Stimulated activated CD4-positive, alpha-beta T cell treated with anti-CD3 and anti-CD28 coated beads, Interleukin-1b, Interleukin-23, amount 100 ng/mL, for 48 hours (primary cell): ENCODE results near the gene TREML4.
"Not testable (repeated sequence)": the region's sequence is repeated elsewhere in the genome, so short reads cannot be mapped to it uniquely, and the experiment has no call there.

Experiments used
- DNase-seq: peaks from one replicate; pipeline ENCODE4 v3.0.0-alpha.2; 2020

TREML4 gene

DNA sequence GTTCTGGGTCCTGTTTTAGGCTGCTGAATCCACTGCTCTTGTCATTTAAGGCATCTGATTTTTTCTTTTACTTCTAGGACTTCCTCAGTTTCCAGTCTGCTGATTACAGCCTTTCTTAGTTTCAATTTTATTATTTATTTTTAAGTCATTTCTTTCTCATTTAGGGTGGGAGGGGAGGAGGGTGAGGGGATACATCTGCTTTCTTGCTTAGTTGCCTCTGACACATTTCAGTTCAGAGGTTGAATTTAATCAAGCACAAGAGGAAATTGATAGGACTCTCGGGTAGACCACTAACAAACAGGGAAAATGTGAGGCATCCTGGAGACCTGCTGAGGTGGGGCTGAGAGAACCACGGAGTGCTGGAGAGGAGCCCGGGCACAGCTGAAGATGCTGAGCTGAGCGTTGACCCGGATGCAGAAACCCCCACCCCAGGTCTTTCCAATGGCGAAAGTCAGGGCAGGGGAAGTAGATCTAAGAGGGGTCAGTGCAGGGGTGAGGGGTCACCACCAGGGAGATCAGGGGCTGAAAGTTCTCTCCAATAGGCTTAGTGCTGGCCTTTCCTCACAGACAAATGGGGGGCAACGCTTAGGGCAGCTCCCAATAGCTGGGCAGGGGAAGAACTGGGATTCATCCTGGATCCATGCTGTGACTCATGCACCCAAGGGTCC, 19.6 kb upstream of the TREML4 start:
- no peak for DNase-seq

DNA sequence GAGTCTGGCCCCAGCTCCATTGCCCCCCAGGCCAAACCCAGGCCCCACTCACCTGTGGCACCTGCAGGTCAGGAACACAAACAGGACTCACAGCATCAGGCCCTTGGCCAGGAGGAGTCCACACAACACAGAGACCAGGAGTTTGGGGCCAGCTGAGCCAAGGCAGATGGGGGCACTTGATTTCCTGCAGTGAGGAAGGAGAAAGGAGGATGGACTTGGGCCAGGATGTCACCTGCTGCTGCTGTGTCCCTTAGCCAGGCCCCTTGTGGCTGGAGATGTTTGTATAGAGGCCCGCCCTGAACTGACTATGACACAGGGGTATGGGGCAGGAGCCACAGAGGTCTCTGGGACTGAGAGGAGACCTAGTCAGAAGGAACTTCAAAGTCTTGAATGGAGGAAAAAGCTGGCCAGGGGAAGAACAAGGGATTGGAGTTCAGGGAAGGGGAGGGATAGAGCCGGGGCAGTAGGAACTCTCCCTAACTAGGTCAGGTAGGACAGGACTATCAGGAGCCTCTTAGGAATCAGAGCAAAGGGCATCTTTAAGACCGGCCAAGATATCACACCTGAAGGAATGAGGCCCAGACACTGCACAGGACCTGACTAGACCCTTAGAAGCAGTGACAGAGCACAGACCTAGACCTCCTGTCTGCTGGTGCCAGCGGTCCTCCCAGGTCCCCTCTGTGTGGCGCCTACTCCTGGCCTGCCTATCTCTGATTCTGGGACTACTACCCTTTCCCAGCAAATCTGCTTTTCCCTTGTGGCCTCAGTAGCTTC, 18.4 kb upstream of the TREML4 start:
- no peak for DNase-seq

DNA sequence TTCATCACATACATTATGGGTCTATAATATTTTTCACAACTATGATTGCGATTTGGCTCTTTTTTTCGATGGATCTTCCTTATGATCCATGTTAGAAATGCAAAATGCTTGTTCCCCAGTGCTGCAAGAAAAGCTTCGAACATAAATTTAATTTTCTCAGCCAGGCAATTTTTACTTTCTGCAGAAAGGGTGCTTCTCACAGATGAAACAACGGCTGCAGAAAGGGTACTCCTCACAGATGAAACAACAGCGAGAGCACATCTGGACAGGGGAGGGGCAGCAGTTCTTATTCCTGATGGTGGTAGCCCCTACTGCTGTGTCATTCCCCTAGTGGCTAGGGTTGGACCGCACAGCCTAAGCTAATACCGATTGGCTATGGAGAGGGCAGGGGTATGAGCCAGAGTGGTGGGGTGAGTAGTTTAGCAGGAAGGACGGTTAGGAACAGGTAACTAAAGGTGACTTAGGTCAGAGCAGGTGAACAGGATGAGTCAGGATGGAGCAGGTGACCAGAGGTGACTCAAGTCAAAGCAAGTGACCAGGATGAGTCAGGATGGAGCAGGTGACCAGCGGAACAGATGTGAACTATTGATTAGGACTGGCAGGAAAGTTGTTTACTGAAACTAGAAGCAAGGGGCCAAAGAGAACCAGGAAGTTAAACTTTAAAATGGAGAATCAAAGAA, 13.4 kb upstream of the TREML4 start:
- DNase-seq = no peak

DNA sequence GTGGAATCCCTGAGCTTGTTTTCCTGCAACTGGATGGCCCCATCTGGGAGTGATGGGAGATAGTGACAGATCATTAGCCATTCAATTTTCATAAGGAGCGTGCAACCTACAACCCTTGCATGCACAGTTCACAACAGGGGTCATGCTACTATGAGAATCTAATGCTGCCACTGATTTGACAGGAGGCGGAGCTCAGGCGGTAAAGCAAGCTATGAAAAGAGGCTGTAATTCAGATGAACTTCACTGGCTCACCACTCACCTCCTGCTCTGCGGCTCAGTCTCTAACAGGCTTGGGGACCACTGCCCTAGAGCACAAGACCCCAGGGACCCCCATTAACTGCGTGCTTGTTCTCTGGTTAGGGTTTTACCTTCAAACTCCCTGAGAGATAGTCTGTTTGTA, 12.4 kb upstream of the TREML4 start:
- DNase-seq = no peak

DNA sequence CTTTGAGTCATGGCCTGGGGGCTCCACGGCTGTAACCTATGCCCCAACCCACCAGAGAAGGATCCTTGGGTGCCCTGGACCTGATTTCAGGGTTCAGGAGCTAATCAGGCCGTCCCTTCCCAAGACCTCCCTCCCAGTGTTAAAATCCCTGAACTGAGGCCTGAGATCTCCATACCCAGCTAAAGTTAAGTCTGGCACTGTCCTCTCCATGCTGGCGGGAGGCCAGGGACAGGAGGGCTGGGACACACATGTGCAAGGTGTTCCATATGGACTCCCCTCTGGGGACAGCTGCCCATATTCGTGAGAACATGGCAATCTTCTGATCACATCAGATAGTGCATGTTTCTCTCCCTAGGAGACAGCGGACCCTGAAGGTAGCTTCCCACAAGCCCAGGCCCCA, 11.5 kb upstream of the TREML4 start:
- no peak for DNase-seq

DNA sequence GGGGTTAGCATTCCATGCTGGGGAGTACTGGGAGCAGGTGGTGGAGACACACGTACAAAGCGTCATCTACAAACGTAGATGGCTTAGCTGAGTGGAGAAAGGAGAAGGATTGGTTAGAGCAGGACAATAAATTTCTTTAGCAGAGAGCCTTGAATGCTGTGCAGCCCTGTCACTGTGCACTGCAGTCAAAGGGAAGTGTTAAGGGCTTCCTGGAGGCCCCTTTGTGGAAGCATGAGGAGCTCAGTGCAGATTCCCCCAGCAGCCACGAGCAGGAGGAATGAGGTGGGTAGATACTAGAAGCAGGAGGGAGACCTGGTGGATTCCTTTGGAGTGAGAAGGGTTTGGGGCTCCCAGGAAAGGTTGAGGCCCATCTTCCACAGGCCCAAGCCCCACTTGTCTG, 6.1 kb upstream of the TREML4 start:
- no peak for DNase-seq

DNA sequence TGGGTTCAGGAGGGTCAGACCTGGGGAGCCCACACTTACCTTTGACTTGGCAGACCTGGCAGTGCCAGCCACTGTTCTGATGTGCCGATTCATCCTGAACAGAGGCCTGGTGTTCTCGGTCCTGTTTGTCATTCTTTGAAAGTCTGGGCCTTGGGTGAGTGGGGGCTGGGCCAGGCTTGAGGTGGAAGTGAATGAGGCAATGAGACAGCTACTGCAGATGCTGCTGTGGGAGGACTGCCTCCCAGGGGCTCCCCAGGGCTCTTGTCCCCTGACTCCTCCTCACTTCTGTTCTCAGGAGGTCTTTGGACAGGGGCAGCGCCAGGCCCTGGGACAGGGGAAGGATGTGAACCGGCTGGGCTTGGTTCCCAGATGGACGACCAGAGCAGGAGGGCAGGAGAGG, 5.6 kb upstream of the TREML4 start:
- no peak for DNase-seq

DNA sequence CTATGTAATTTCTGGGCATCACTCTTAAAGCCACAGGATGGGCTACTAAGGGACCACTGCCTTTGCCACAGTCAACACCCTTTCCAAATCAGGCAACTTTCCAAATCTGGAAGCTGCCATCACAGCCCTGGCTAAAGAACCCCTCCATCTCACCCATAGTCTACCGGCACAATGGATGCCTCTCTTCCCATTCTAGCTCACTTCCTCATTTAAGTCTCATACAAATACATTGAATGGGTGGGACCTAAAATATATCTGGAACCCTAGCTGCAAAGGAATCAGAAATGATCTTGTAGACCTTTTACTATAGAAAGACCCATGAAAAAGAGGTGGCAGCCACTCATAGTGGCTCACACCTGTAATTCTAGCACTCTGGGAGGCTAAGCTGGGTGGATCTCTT, 3.3 kb upstream of the TREML4 start:
- no peak for DNase-seq

DNA sequence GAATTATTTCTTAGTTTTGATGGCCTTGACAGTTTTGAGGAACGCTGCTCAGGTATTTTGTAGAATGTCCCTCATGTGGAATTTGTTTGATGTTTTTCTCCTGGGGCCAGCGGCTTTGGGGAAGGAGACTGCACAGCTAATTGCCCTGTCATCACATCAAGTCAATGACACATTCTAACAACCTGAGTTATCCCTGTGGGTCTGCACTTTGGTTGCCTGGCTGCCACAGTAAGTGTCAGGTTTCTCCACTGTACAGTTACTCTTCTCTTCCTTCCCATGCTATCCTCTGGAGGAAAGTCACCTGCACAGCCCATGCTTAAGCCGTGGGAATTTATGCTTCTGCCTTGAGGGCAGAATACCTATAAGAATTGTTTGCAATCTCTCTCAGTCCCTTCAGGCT, 1.4 kb upstream of the TREML4 start:
- no peak for DNase-seq

DNA sequence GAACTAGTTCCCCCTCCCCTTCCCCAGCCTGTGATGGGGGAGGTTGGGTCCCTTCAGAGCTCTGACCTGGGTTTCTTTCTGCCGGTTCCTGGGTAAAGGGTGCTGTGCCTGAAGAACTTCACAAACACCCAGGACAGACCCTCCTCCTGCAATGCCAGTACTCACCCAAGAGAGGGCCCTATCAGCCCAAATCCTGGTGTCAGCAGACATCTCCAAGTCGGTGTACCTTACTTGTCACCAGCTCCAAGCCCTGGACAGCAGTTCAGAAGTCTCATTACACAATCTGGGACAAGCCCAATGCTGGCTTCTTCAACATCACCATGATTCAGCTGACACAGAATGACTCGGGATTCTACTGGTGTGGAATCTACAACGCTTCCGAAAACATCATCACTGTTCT, 467 bp downstream of the TREML4 start:
- DNase-seq = no peak

DNA sequence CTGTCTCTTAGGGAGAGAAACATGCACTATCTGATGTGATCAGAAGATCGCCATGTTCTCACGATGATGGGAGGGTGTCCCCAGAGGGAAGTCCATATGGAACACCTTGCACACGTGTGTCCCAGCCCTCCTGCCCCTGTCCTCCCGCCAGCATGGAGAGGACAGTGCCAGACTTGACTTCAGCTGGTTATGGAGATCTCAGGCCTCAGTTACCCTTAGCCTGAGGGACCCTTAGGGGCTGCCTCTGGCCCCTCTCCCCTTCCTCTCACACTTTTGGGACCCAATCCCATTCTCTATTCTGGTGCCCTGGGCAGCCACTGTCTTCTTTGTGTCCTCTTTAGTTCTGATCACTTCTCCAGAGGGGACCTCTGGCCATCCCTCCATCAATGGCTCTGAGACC, 1.6 kb downstream of the TREML4 start:
- DNase-seq = no peak

DNA sequence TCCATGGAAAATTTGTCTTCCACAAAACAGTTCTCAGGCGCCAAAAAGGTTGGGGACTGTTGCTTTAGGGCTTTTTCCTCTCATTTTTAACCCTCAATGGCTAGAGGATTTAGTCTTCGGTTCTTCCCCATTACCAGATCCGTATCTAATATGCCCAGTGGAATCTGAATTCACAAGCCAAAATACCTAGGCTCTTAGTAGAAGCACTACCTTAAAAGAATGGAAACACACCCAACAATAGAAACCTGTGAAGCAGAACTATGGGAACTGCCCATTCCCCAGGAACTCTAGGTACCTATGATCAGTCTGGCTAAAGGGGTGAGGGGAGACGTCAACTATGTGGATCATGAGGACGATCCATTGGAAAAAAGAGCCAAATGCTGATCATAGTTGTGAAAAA, 3.1 kb downstream of the TREML4 start:
- no peak for DNase-seq

DNA sequence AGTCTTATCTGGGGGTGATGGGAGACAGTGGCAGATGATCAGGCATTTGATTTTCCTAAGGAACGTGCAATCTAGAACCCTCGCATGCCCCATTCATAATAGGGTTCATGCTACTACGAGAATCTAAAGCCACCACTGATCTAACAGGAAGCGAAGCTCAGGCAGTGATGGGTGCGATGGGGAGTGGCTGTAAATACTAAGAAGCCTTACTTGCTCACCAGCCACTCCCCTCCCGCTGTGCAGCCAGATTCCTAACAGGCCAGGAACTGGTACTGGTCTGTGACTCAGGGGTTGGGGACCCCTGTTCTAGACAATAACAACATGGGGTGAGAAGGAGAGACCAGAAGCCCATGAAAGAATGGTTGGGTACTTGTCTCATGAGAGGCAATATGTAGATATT, 4.5 kb downstream of the TREML4 start:
- no peak for DNase-seq

DNA sequence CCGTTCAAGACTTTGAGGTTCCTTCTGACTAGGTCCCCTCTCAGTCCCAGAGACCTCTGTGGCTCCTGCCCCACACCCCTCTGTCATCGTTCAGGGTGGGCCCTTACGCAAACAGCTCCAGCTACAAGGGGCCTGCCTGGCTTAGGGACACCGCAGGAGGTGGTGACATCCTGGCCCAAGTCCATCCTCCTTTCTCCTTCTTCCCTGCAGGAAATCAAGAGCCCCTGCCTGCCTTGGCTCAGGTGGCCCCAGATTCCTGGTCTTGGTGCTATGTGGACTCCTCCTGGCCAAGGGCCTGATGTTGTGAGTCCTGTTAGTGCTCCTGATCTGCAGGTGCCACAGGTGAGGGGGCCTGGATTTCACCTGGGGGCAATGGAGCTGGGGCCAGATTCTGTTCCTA, 8.1 kb downstream of the TREML4 start:
- DNase-seq = no peak

DNA sequence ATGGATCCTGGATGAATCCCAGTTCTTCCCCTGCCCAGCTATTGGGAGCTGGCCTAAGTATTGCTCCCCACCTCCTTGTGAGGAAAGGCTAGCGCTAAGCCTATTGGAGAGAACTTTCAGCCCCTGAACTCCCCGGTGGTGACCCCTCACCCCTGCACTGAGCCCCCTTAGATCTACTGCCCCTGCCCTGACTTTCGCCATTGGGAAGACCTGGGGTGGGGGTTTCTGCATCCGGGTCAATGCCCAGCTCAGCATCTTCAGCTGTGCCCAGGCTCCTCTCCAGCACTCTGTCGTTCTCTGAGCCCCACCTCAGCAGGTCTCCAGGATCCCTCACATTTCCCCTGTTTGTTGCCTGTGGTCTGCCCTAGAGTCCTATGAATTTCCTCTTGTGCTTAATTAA, 9.0 kb downstream of the TREML4 start:
- DNase-seq = no peak

DNA sequence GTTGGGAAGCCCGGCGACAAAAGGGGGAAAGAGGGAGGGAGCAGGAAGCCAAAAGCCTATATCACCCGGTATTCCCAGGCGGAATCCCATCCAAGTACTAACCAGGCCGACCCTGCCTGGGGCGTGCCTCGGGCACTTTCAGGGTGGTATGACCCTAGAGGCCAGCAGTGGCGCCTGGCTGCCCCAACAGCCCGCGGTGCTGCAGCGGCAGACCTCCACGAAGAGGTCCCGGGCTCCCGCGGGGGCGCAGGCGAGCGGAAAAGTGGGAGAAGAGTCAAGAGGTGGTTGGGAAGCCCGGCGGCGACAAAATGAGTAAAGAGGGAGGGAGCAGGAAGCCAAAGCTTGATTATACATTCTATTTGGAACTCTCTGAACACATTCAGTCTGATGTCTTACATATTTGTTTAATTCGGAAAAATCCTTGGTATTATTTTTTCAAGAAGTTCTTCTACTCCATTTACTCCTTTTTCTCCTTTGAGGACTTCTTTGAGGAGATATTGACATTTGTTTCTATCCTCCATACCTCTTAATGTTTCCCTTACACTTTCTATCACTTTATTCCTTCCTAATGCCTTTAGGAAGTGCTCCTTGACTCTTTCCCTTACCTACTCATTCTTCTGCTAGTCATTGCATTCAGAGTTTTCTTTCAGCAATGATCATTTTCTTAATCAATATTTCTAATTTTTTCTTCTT, 11.5 kb downstream of the TREML4 start:
- no peak for DNase-seq

DNA sequence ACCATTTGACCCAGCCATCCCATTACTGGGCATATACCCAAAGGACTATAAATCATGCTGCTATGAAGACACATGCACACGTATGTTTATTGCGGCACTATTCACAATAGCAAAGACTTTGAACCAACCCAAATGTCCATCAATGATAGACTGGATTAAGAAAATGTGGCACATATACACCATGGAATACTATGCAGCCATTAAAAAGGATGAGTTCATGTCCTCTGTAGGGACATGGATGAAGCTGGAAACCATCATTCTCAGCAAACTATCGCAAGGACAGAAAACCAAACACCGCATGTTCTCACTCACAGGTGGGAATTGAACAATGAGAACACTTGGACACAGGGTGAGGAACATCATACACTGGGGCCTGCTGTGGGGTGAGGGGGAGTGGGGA, 18.4 kb downstream of the TREML4 start:
- DNase-seq = not testable (repeated sequence)

DNA sequence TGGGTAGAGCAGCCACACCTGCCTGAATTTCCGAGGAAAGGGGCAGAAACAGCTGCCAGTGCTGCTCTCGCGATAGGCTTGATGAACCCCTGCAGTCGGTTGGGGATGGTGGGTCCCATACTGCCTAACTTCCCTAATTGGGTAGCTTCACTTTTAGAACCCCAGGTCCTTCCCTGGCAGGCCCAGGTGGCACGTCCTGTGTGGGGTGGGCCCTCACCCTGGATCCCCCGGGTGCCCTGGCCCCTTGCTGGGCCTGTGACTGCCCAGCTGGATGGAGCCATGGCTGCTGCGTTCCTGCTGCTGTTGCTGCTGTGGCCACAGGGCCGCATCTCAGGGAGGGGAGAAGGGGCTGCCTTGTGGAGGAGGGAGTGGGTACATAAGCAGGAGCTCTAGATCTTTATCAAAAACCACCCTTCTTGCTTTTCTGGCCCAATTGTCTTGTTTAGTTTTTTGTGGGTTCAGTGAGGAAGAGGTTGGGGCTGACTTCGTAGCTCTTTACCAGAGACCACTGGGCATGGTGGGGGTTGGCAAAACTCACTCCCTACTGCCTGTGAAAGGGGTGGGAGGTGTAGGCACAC, 19.2 kb downstream of the TREML4 start:
- no peak for DNase-seq

DNA sequence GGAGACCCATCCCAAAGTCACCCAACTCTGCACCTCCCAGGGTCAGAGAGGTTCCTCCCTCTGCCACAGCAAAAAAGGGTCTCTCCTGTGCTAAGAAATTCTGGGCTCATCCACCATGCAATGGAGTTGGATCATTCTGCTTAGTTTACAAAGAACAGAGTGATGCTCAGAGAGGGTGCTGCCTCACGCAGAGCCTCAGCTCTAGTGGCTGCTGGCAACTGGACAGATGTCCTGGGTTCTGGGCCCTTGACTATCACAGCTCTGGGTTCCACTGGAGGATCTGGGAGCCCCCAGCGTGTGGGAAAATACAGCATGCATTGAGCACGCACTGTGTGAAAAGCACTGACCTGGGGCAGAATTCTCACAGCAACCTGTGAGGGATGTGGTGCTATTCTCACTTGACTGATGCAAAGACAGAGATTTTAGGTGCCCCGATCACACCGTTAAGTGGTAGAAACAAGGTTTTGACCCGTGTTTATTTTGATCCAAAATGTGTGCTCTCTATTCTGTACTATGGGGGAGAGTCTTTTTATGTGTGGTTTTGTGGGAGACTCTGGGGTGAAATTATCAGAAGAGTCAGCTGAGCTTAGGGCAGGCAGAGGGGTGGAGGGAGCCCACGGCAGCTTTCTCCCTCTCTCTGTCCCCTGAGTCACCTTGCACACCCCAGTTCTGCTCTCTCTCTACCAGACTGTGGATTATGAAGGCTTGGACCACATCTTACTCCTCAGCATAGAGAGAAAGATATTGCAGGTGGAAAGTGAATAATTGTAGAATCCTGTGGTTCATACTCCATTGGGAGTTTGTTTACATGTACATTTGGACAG, 19.9 kb downstream of the TREML4 start:
- no peak for DNase-seq

DNA sequence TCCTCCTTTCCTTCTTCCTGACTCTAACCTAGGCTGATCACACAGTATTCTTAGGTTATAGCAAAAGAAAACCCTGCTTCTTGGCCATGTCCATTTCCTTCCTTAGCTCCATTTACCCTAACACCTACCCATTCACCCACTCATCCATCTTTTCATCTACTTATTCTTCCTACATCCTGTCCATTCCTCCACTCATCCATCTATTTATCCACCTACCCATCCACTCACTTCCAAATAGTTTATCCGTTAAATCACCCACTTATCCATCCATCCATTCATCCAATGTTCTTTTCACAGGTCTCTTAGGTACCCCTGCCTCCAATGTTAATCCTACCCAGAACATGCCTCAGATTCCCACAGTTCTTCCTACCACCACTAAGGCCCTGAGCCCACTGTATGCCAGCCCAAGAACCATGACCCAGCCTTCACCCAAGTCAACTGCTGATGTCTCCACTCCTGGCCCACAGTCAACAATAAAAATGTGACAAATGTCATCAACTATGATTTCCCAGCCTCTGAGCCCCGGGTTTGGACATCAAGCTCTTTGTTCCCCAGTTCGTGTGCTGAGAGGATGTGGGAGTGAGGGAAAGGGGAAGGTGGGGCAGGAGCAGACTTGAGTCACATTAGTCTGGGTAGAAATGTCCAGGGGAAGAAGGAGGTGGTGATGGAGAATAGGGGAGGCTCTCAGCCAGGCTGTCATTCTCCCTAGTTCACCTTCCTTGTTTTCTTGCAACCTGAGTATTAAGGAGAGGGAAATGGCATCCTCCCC, 24.4 kb downstream of the TREML4 start:
- DNase-seq = no peak

DNA sequence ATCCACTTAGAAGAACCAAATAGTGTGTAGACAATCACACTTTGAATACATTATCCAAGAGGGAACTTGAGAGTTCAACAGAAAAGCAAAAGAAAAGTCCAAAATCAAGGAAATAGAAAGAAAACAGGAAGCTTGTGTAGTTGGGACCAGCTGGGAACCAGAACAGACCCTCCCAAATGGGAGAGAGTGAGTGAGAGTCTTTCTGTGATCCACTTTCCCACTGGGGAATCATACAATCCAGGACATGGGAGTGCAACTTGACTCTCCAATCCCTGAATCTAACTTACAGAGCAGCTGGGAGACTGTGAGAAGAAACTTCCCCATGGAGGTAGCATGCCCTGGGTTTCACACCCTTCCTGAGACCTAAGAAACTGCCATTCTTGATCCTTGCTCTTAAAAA, 27.0 kb downstream of the TREML4 start:
- DNase-seq = no peak
